Thoracic aorta (tissue), 2 donors: ENCODE data around the gene PCDHGC3. TPM values are rescaled to one million over a fixed set of nuclear protein-coding genes. Genes with fewer than 3 reads are reported as not detected.

Source experiments
- ATAC-seq: fragments of 150-250 bp; one replicate; pipeline ENCODE4 v1.8.0; 2017; ENCODE audit warnings: low read depth; ENCODE audit not compliant: insufficient number of reproducible peaks, low FRiP score
- DNase-seq: peaks from one replicate; pipeline ENCODE4 v3.0.0-alpha.2; 2020; ENCODE audit warnings: low spot score
- H3K27ac ChIP-seq, 2 donors: fragments of 200-600 bp; sonication (generic); 1 replicate in 1 of 2; 2 replicates in 1 of 2; pipeline ENCODE4 v1.5.1; 2016; ENCODE audit warnings: mild to moderate bottlenecking in 2 of 2, moderate library complexity in 2 of 2
- H3K27me3 ChIP-seq: fragments of 200-600 bp; sonication (generic); replicated peaks from 2 replicates; pipeline ENCODE4 v1.6.0; 2016; ENCODE audit warnings: mild to moderate bottlenecking; ENCODE audit not compliant: insufficient read depth
- H3K36me3 ChIP-seq: fragments of 200-600 bp; sonication (generic); one replicate; pipeline ENCODE4 v1.5.1; 2016
- H3K4me1 ChIP-seq, 2 donors: fragments of 200-600 bp; sonication (generic); 1 replicate in 1 of 2; 2 replicates in 1 of 2; pipeline versions ENCODE4 v1.5.1 to v1.6.0; 2016; ENCODE audit warnings: low read depth in 2 of 2, mild to moderate bottlenecking in 1 of 2; ENCODE audit not compliant: control insufficient read depth in 1 of 2
- H3K4me3 ChIP-seq: fragments of 200-600 bp; sonication (generic); 2 replicates; pipeline ENCODE4 v1.5.1; 2016; ENCODE audit warnings: mild to moderate bottlenecking
- H3K9me3 ChIP-seq: fragments of 200-600 bp; sonication (generic); 2 replicates; pipeline ENCODE4 v1.5.1; 2016
- CTCF ChIP-seq: fragments of 200-600 bp; sonication (generic); IDR thresholded peaks from one replicate; pipeline ENCODE4 v1.5.1; 2019; ENCODE audit warnings: antibody characterized with exemption
- total RNA-seq, 2 donors: library from RNA; depleted of rRNA; stranded (reverse); fragments of >200 nt; gene quantifications; one replicate each; pipeline versions ENCODE4 v1.1.0 to v1.2.3, GENCODE V29; 2016

Gene PCDHGC3
- total RNA-seq, 2 donors from 2014 or later = 61.3 to 99.9 TPM

- Histone ChIP-seq H3K9me3 (no peaks in the 10 kb centered on the region), H3K4me3 (peak overlapping the region; percentile 10), H3K36me3 (peaks cover 4% of the 10 kb centered on the region), H3K4me1 (peaks cover 9 to 32% of the 10 kb centered on the region in 2 donors), H3K27me3 (no peaks in the 10 kb centered on the region), H3K27ac (no peak overlapping the region)
- TF ChIP-seq CTCF = no peak
- DNase-seq (no peak), ATAC-seq (no peak)
These were observed 19.1 kb downstream of the PCDHGC3 start for GRCh38 chr5:141494761-141495452.

GRCh38 chr5:141495453-141495811 lies 19.7 kb downstream of the PCDHGC3 start:
- Histone ChIP-seq H3K4me1 (peaks cover 9 to 29% of the 10 kb centered on the region in 2 donors), H3K27me3 (no peaks in the 10 kb centered on the region), H3K4me3 (no peak overlapping the region), H3K27ac (no peak overlapping the region), H3K9me3 (no peaks in the 10 kb centered on the region), H3K36me3 (peaks cover 4% of the 10 kb centered on the region)
- ATAC-seq = no peak
- no peak for DNase-seq
- TF ChIP-seq CTCF = no peak

- H3K9me3 ChIP-seq = no peaks in the 10 kb centered on the region
- ATAC-seq (no peak), DNase-seq (no peak)
- H3K36me3 ChIP-seq = peaks cover 4% of the 10 kb centered on the region
- H3K4me1 ChIP-seq = peaks cover 9 to 29% of the 10 kb centered on the region in 2 donors
- H3K4me3 ChIP-seq = no peak overlapping the region
- no peaks in the 10 kb centered on the region for H3K27me3 ChIP-seq
- no peak overlapping the region for H3K27ac ChIP-seq
- TF ChIP-seq CTCF = no peak
These were observed 20.3 kb downstream of the PCDHGC3 start for GRCh38 chr5:141496038-141496437.

- DNase-seq (no peak), ATAC-seq (no peak)
- H3K4me1 ChIP-seq = peaks cover 0 to 11% of the 10 kb centered on the region in 2 donors
- H3K27me3 ChIP-seq = no peaks in the 10 kb centered on the region
- no peak overlapping the region for H3K27ac ChIP-seq
- H3K36me3 ChIP-seq = peaks cover 6% of the 10 kb centered on the region
- no peak for TF ChIP-seq CTCF
- no peaks in the 10 kb centered on the region for H3K9me3 ChIP-seq
- no peak overlapping the region for H3K4me3 ChIP-seq
These were observed 26.0 kb downstream of the PCDHGC3 start for GRCh38 chr5:141501761-141502160.

- TF ChIP-seq CTCF = no peak
- no peak for ATAC-seq
- Histone ChIP-seq H3K27me3 (no peaks in the 10 kb centered on the region), H3K4me3 (no peak overlapping the region), H3K4me1 (peaks cover 18 to 30% of the 10 kb centered on the region in 2 donors), H3K9me3 (no peaks in the 10 kb centered on the region), H3K36me3 (peaks cover 6% of the 10 kb centered on the region), H3K27ac (peak overlapping the region in 1 of 2 donors; percentile 44)
- no peak for DNase-seq
These were observed 27.9 kb downstream of the PCDHGC3 start for GRCh38 chr5:141503681-141504080.
